GM21367 (cell line): ENCODE data around the gene AMER2.
"Not testable (repeated sequence)": the region's sequence is repeated elsewhere in the genome, so short reads cannot be mapped to it uniquely, and the experiment has no call there.

Experiments
- ATAC-seq: cut with Tn5 transposase; IDR thresholded peaks from one replicate; pipeline ENCODE4 v1.9.1; 2021; ENCODE audit not compliant: unreplicated experiment

AMER2 gene

GRCh38 chr13:25181597-25181996, 9.5 kb upstream of the AMER2 start:
- ATAC-seq: peak; percentile 14

DNA sequence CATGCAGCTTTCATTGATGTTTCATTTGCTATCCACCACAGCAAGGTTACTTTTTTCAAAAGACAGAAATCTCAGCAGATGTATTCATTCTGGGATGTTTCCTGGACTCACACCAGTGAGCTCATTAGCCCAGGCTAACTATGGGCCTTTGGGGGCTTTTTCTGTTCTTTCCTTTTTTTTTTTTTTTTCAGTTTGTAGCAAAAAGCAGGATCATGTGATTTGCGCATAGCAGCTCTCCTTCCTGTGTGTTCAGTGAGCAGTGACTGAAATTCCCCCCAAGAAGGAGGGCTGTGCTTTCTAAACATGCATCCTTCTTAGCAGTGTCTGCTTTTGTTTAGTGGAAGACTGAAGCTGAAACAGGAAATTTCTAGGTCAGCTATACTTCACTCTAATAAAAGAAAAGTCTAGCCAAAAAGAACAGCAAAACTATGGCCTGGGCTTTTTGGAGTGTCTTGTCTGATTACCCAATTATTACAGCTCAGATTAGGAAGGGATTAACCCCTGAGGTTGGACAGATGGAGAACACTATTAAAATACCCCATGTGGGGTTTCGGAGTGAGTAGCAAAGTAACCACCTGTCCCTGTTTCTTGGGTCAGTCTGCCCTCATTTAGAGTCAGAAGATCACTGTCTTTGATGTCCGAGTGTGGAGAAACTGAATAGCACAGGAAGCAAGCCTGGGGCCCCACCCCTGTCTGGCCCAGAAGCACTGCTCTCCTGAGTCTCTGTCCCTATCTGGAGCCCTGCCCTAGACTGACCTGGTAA, 8.9 kb upstream of the AMER2 start:
- peak; percentile 58 for ATAC-seq

- no peak for ATAC-seq
These were observed 8.0 kb upstream of the AMER2 start for GRCh38 chr13:25179832-25180774.

DNA sequence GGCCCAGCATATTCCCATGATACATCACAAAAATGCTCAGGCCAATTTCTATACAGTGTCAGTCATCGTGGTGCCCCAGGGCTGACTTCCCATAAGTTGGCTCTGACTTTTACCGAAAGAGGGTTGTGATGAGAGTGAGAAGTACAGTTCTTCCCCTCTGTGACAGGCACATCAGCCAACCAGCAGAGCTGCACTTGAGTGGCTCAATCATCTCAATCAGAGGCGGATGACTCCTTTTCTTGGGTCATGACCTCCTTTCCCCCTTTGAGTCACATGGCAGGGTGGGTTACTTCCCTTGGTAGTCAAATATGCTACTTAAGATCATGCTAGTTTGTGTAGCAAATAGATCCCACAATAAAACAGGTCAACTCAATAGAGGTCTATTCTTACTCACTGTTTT, 6.9 kb upstream of the AMER2 start:
- ATAC-seq: no peak

GRCh38 chr13:25178070-25178469, 6.0 kb upstream of the AMER2 start:
- ATAC-seq: no peak

DNA sequence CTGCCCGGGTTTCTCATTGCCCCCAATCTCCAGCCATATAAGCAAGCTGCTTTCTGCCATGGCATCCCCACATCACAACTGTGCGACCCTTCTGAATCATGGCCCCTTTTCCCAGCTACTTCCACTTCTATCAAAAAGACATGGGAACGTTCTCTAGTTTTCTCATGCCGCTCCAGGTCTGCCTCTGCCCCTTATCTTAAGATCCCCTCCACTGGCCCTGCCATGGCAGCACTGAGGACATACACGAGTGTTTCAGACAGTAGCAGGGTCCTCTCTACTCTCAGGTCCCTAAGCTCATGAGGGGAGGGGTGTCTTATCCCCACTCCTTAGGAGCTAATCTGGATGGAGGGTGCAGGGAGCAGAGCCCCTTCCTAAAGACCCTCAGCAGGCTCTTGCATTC, 5.5 kb upstream of the AMER2 start:
- no peak for ATAC-seq

GRCh38 chr13:25177012-25177411, 4.9 kb upstream of the AMER2 start:
- no peak for ATAC-seq

DNA sequence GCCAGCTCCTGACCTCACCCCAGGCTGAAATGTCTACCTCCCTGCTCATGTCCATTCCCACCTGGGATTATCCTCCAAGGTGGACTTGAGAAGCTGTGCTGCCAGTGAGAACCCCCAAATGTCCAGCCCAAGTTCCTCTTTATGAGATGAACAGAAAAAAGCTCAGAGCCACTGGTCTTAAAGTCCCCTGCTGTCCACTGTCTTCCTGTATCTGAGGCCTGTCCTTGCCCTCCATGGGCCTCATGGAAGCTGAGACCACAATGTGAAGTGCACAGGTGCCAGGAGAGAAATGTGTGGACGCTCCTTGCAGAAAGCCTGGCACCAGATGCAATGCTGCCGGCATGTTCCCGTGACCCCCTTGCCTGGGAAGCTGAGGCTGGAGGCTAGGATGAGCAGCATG, 3.3 kb upstream of the AMER2 start:
- no peak for ATAC-seq

DNA sequence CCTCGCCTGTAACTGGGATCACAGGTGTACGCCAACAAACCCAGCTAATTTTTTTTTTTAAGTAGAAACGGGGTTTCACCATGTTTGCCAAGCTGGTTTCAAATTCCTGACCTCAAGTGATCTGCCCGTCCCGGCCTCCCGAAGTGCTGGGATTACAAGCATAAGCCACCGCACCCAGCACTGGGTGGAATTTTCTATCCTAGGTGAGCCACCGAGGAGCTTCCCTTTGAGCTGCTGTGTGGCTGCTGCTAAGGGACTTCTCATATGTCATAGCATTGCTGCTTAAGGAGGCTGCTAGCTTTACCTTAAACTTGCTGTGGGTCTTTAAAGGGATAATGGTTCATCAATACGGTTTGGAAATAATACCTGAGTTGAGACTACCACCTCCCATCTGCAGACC, 2.9 kb upstream of the AMER2 start:
- ATAC-seq: no peak

- no peak for ATAC-seq
These were observed 2.2 kb upstream of the AMER2 start for GRCh38 chr13:25174304-25174703.

DNA sequence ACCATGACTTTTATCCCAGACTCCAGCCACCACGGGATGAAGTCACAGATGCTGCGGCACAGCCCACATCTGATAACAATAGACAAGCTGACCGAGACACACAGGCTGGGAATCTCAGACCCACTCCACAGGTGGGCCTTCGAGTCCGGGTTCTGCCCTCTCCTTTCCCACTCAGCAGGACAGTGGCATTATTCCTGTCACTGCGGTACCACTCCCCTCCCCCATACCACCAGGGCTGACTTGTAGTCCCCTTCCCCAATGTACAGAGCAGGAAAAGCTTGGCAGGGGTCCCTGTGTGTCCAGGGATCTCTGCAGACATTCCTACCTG, 179 bp upstream of the AMER2 start:
- ATAC-seq: no peak

GRCh38 chr13:25171170-25171516, 945 bp downstream of the AMER2 start:
- ATAC-seq: no peak

GRCh38 chr13:25170554-25171111, 1.5 kb downstream of the AMER2 start:
- no peak for ATAC-seq

DNA sequence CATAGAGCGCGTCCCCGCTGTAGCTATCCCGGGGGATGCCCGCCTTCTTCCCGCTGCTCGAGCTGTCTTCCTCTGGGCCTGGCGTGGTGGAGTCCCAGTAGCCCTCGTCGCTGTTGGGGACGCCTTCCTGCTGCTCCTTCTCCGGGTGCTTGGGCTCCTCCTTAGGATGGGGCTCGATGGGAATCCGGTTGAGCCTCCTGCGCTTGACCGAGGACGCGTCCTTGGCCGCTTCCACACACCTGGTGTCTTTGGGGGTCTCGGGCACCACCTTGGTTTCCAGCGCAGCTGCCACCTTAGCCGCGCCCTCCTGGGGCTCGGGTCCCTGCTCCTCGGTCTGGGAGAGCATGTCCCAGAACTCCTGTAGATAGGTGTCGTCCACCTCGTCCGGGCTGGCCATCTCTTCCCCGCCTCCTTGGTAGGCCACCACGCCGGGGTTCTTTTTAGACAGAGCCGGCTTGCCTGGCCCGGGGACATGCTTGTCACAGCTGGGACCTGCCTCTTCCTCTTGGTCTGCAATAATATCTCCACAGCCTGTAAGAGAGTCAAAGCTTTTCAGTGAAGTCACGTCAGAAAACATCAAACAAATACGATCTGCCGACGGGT, 2.0 kb downstream of the AMER2 start:
- no peak for ATAC-seq

DNA sequence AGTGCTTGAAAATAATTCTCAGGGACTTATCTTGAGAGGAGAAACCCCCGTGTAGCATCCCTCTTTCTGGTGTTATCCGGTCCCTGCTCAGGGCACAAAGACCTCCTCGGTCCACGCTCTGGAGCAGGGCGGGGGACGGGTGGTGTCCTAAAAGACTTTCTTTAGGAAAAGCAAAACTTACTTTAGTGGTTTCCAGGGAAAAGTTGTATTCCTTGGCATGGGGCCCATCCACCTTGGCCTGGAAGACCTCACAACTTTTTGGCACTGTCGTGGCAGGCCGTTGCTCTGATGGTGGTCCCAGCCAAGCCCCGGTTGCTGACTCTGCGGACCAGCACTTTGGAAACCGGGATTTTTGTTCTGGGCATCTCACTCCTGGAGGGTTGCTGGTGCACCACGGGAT, 2.7 kb downstream of the AMER2 start:
- ATAC-seq: no peak

DNA sequence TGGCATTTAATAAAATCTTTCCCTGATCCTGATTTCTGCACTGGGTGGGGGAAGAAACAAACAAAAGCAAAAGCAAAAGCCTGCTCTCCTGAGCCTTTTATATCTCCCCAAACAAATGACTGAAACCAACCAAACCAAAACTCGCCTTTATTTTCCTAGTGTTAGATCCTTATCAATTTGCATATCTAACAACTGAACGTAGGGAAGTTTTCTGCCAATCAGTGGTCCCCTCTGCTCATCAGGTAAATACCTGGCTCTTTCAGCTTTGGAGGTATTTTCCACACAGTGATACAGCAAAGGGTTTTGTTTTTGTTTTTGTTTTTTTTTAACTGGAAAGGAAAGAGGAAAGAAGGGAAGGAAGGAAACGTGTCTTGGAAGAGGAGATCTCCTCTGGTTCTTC, 3.3 kb downstream of the AMER2 start:
- no peak for ATAC-seq

DNA sequence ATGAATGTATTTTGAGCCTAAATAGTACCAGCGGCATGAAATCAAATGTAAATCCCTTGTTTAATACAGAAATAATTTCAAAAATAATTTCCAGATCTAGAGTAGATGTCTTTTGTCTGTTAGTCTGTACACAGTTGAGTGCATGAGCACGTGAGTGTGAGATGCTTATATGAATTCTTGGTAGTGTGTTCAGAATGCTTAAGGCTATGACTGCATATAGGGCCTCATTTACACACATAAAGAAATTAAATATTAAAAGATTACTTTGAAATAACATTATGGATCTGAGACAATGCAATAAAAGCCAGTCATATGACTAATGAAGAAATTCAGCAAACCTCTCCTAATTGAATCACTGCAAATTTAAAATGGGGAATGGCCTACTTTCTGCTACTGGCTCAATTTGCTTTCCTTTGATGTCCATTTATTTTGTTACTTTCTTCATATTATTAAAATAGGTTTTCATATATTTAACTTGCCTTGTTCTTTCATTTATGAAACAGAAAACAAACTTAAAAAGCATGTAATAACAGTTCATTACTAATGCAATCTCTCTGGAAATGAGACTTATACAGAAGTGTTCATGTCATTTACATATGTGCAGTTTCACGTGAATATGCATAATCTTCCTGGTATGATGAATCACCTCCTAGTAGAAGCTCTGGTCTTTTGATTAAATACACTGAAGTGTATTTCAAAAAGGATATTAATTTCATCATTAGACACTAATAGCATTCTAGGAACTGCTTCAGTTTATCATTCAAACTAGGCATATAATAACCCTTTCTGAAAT, 4.5 kb downstream of the AMER2 start:
- ATAC-seq: no peak

GRCh38 chr13:25166306-25166705, 5.8 kb downstream of the AMER2 start:
- ATAC-seq: no peak

DNA sequence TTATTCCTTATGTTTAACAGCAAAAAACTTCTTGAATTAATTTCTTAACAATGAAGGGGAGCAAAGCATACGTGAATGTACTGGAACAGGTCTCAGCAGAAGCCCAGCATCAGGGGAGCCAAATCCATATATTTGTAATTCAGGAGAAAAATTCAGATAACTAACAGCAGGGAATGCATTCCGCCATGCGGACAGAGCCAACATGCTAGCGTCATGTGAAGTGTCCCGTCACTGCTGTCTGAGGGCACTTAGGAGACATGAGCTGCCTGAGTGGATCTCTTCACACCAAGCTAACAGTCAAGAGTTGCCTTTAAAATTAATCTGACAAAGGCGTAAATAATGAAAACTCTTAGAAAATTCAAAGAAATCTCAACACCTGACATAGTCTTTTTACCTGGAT, 6.4 kb downstream of the AMER2 start:
- ATAC-seq: no peak

GRCh38 chr13:25165163-25165562, 6.9 kb downstream of the AMER2 start:
- ATAC-seq: not testable (repeated sequence)

GRCh38 chr13:25157681-25158080, 14.4 kb downstream of the AMER2 start:
- no peak for ATAC-seq
